Thyroid gland (tissue), 4 donors: ENCODE data around the gene C10orf71. TPM values are rescaled to one million over a fixed set of nuclear protein-coding genes. Genes with fewer than 3 reads are reported as not detected.

Experiments used
- DNase-seq, 2 donors: peaks; one replicate each; pipeline ENCODE4 v3.0.0-alpha.2; 2019
- H3K27ac ChIP-seq, 3 donors: fragments of 200-600 bp; sonication (generic); 1 replicate in 2 of 3; 2 replicates in 1 of 3; pipeline ENCODE4 v1.5.1; 2016 to 2019; ENCODE audit warnings: mild to moderate bottlenecking in 1 of 3, moderate library complexity in 1 of 3
- H3K27me3 ChIP-seq: fragments of 200-600 bp; sonication (generic); one replicate; pipeline ENCODE4 v1.5.1; 2019
- H3K36me3 ChIP-seq, 2 donors: fragments of 200-600 bp; sonication (generic); one replicate each; pipeline ENCODE4 v1.5.1; 2016 to 2019
- H3K4me1 ChIP-seq, 2 donors: fragments of 200-600 bp; sonication (generic); one replicate each; pipeline ENCODE4 v1.5.1; 2017 to 2019
- H3K4me3 ChIP-seq, 3 donors: fragments of 200-600 bp; sonication (generic); replicated peaks in 1 of 3; 1 replicate in 2 of 3; 2 replicates in 1 of 3; pipeline ENCODE4 v1.5.1; 2016; ENCODE audit warnings: mild to moderate bottlenecking in 1 of 3
- H3K9me3 ChIP-seq: fragments of 200-600 bp; sonication (generic); one replicate; pipeline ENCODE4 v1.5.1; 2017
- CTCF ChIP-seq, 6 experiments: fragments of 200-600 bp in 3 of 6; fragments of 450-650 bp in 3 of 6; sonication (generic) in 3 of 6; IDR thresholded peaks; one replicate each; pipeline ENCODE4 v1.5.1; 2016 to 2019; ENCODE audit warnings: antibody characterized with exemption in 6 of 6, mild to moderate bottlenecking in 2 of 6, inconsistent platforms in 1 of 6, moderate library complexity in 1 of 6
- POLR2A ChIP-seq, 2 donors: fragments of 450-650 bp; IDR thresholded peaks; one replicate each; pipeline ENCODE4 v1.6.1; 2017; ENCODE audit warnings: antibody characterized with exemption in 2 of 2, mild to moderate bottlenecking in 2 of 2, moderate library complexity in 1 of 2
- WGBS, 2 donors: methylation state at CpG; one replicate each; pipeline ENCODE4 v1.1.5; 2017; 5-methylcytosine and 5-hydroxymethylcytosine counted together
- intact Hi-C: fragments of 100-400 bp; cut with DNase I; formaldehyde crosslinking; loops from one replicate; pipeline ENCODE4 v1.15.1; 2023
- total RNA-seq, 4 donors: library from RNA; depleted of rRNA; stranded (reverse); fragments of >200 nt; gene quantifications; one replicate each; pipeline ENCODE4 v1.2.3, GENCODE V29; 2016

The C10orf71 gene
- not detected for total RNA-seq

- intact Hi-C loops = no loop called here
- no peaks in the 10 kb centered on the region for H3K9me3 ChIP-seq
- H3K27me3 ChIP-seq = no peaks in the 10 kb centered on the region
- peaks cover 5 to 10% of the 10 kb centered on the region in 2 donors for H3K4me1 ChIP-seq
- H3K4me3 ChIP-seq = no peak within 1 kb of the TSS
- H3K27ac ChIP-seq = no peak within 1 kb of the TSS
- no peak for TF ChIP-seq CTCF (IDR thresholded peaks at IDR 0.05)
- TF ChIP-seq POLR2A (IDR thresholded peaks at IDR 0.05) = no peak
- no peaks in the 10 kb centered on the region for H3K36me3 ChIP-seq
- DNase-seq = peak in 1 of 2 donors; percentile 8
- 37 to 49% methylated on average over 20 to 23 of the region's 27 CpGs for WGBS, 2 donors
These were observed at the start of gene C10orf71 for GRCh38 chr10:49298983-49299815. Gene C10orf71 (plus strand): TSS chr10:49299170. CDS start chr10:49322546, 23,376 bp downstream.

- H3K4me1 ChIP-seq = no peaks in the 10 kb centered on the region
- H3K27ac ChIP-seq = no peak overlapping the region
- H3K36me3 ChIP-seq = no peaks in the 10 kb centered on the region
- 85 to 86% methylated on average over 11 of the region's 11 CpGs for WGBS, 2 donors
- DNase-seq = no peak
- no peaks in the 10 kb centered on the region for H3K27me3 ChIP-seq
- H3K4me3 ChIP-seq = no peak overlapping the region
- intact Hi-C loops = no loop called here
- H3K9me3 ChIP-seq = no peaks in the 10 kb centered on the region
- no peak for TF ChIP-seq POLR2A (IDR thresholded peaks at IDR 0.05)
- no peak for TF ChIP-seq CTCF (IDR thresholded peaks at IDR 0.05)
These were observed 46.5 kb upstream of the C10orf71 start for GRCh38 chr10:49252313-49253034.

GRCh38 chr10:49253340-49253906 lies 45.5 kb upstream of the C10orf71 start:
- 80 to 98% methylated on average over 2 of the region's 2 CpGs for WGBS, 2 donors
- intact Hi-C loops = no loop called here
- Histone ChIP-seq H3K27ac (no peak overlapping the region), H3K9me3 (no peaks in the 10 kb centered on the region), H3K4me1 (no peaks in the 10 kb centered on the region), H3K4me3 (no peak overlapping the region), H3K27me3 (no peaks in the 10 kb centered on the region), H3K36me3 (no peaks in the 10 kb centered on the region)
- no peak for DNase-seq
- TF ChIP-seq CTCF (IDR thresholded peaks at IDR 0.05) (no peak), POLR2A (IDR thresholded peaks at IDR 0.05) (no peak)

- Histone ChIP-seq H3K36me3 (no peaks in the 10 kb centered on the region), H3K4me1 (no peaks in the 10 kb centered on the region), H3K27ac (no peak overlapping the region), H3K4me3 (no peak overlapping the region), H3K27me3 (no peaks in the 10 kb centered on the region), H3K9me3 (no peaks in the 10 kb centered on the region)
- no peak for DNase-seq
- no peak for TF ChIP-seq POLR2A (IDR thresholded peaks at IDR 0.05)
- no peak for TF ChIP-seq CTCF (IDR thresholded peaks at IDR 0.05)
- intact Hi-C loops = no loop called here
These were observed 44.8 kb upstream of the C10orf71 start for GRCh38 chr10:49254150-49254549.
